HepG2 (cell line): Measurements from ENCODE around the gene HNF1B. TPM values are rescaled to one million over a fixed set of nuclear protein-coding genes. Genes with fewer than 3 reads are reported as not detected.

Experiments
- AGO1 ChIP-seq: fragments of 200-400 bp; formaldehyde crosslinking; IDR thresholded peaks from 2 replicates; pipeline ENCODE4 v1.6.1; 2017; ENCODE audit warnings: mild to moderate bottlenecking, low read depth, low read length, moderate library complexity; ENCODE audit not compliant: poor library complexity, severe bottlenecking
- ATF3 ChIP-seq: sonication (generic); formaldehyde crosslinking; IDR thresholded peaks from 2 replicates; pipeline ENCODE4 v1.4.0; 2020; ENCODE audit warnings: missing genetic modification reagents
- BATF2 ChIP-seq: sonication (generic); formaldehyde crosslinking; IDR thresholded peaks from 2 replicates; pipeline ENCODE4 v1.8.0; 2022; ENCODE audit warnings: mild to moderate bottlenecking, missing genetic modification reagents, moderate library complexity
- E2F1 ChIP-seq: sonication (generic); formaldehyde crosslinking; IDR thresholded peaks from 2 replicates; pipeline ENCODE4 v1.5.0; 2020; ENCODE audit warnings: missing genetic modification reagents
- GABPB1 ChIP-seq: IDR thresholded peaks from 2 replicates; pipeline ENCODE4 v1.6.1; 2016; ENCODE audit warnings: mild to moderate bottlenecking, missing genetic modification reagents, moderate library complexity, missing compliant biosample characterization
- HNF1A ChIP-seq, 2 experiments: sonication (generic) in 1 of 2; formaldehyde crosslinking in 1 of 2; IDR thresholded peaks; 2 replicates each; pipeline versions ENCODE4 v1.4.0 to v1.6.1; 2016 to 2020; ENCODE audit warnings: borderline replicate concordance in 1 of 2, low read depth in 1 of 2, mild to moderate bottlenecking in 1 of 2, missing genetic modification reagents in 1 of 2
- KDM5A ChIP-seq: fragments of 200-600 bp; sonication (generic); IDR thresholded peaks from 2 replicates; pipeline ENCODE4 v1.7.0; 2018; ENCODE audit warnings: antibody characterized with exemption, mild to moderate bottlenecking, low read length, borderline replicate concordance
- MEIS2 ChIP-seq: sonication (generic); formaldehyde crosslinking; IDR thresholded peaks from 2 replicates; pipeline ENCODE4 v1.9.0; 2021; ENCODE audit warnings: mild to moderate bottlenecking, missing genetic modification reagents
- NFE2L1 ChIP-seq: sonication (generic); formaldehyde crosslinking; IDR thresholded peaks from 2 replicates; pipeline ENCODE4 v1.4.0; 2020; ENCODE audit warnings: missing genetic modification reagents, mild to moderate bottlenecking, borderline replicate concordance
- NR2F2 ChIP-seq: IDR thresholded peaks from 2 replicates; pipeline ENCODE4 v1.6.1; 2012; ENCODE audit warnings: low read depth, inconsistent platforms, borderline replicate concordance
- ONECUT2 ChIP-seq: sonication (generic); formaldehyde crosslinking; IDR thresholded peaks from 2 replicates; pipeline ENCODE4 v1.4.0; 2020; ENCODE audit warnings: missing genetic modification reagents
- SKI ChIP-seq: fragments of 450-650 bp; IDR thresholded peaks from one replicate; pipeline ENCODE4 v1.6.1; 2018; ENCODE audit warnings: mild to moderate bottlenecking; ENCODE audit not compliant: partially characterized antibody
- SOX6 ChIP-seq, 2 experiments: fragments of 450-650 bp in 1 of 2; sonication (generic) in 1 of 2; formaldehyde crosslinking in 1 of 2; IDR thresholded peaks; 2 replicates each; pipeline versions ENCODE4 v1.4.0 to v1.6.1; 2017 to 2020; ENCODE audit warnings: antibody characterized with exemption in 1 of 2, mild to moderate bottlenecking in 1 of 2, missing genetic modification reagents in 1 of 2
- SP140L ChIP-seq: sonication (generic); formaldehyde crosslinking; IDR thresholded peaks from 2 replicates; pipeline ENCODE4 v1.4.0; 2020; ENCODE audit warnings: missing genetic modification reagents, borderline replicate concordance
- TERF1 ChIP-seq: sonication (generic); formaldehyde crosslinking; IDR thresholded peaks from 2 replicates; pipeline ENCODE4 v1.8.0; 2022; ENCODE audit warnings: mild to moderate bottlenecking, missing genetic modification reagents, moderate library complexity
- ZBTB2 ChIP-seq: sonication (generic); formaldehyde crosslinking; IDR thresholded peaks from 2 replicates; pipeline ENCODE4 v1.8.0; 2022; ENCODE audit warnings: low read depth, missing genetic modification reagents
- ZNF225 ChIP-seq: sonication (generic); formaldehyde crosslinking; IDR thresholded peaks from 2 replicates; pipeline ENCODE4 v1.4.0; 2020; ENCODE audit warnings: mild to moderate bottlenecking, missing genetic modification reagents
- ZNF670 ChIP-seq: sonication (generic); formaldehyde crosslinking; IDR thresholded peaks from 2 replicates; pipeline ENCODE4 v1.8.0; 2022; ENCODE audit warnings: mild to moderate bottlenecking, missing genetic modification reagents, borderline replicate concordance
- polyA plus RNA-seq, 8 experiments: library from polyadenylated mRNA; depleted of rRNA in 3 of 8; stranded (reverse) in 7 of 8; unstranded in 1 of 8; fragments of >200 nt; fragmentation: Illumina TruSeq in 4 of 8; extraction: Trizol in 4 of 8; gene quantifications; 2 replicates each; pipeline versions ENCODE4 v1.2.1 to v1.2.3, GENCODE V29; 2011 to 2016; ENCODE audit warnings: low read depth in 4 of 8, missing spikeins in 1 of 8, mixed read lengths in 1 of 8; ENCODE audit not compliant: insufficient read depth in 1 of 8
- total RNA-seq, 5 experiments: library from RNA; depleted of rRNA; stranded (reverse); fragments of >200 nt; fragmentation: Illumina TruSeq; extraction: Trizol; gene quantifications; 2 replicates each; pipeline ENCODE4 v1.2.3, GENCODE V29; 2016; ENCODE audit warnings: low read depth in 1 of 5

Gene HNF1B
- total and polyA plus RNA-seq, 2 of the 13 experiments (the other 11 are each of a cell fraction or from before 2014, with no cell fraction given): 1.9 to 5.3 TPM

GRCh38 chr17:37743875-37744632, 805 bp downstream of the HNF1B start (continued):
- no peak for TF ChIP-seq HNF1A (IDR thresholded peaks at IDR 0.05; ENCODE audit: low read depth)
- no peak for TF ChIP-seq HNF1A (CRISPR knock-in tag; IDR thresholded peaks at IDR 0.05; ENCODE audit: borderline replicate concordance)
- no peak for TF ChIP-seq ONECUT2 (CRISPR knock-in tag)
- TF ChIP-seq E2F1 (CRISPR knock-in tag): no peak
- TF ChIP-seq ATF3: no peak
- TF ChIP-seq NR2F2: 0 out of 2 replicates have a peak, but pooled peaks have one; percentile 5
- TF ChIP-seq AGO1: peak; percentile 74
- no peak for TF ChIP-seq TERF1 (CRISPR knock-in tag)
- no peak for TF ChIP-seq KDM5A
- TF ChIP-seq SOX6 (IDR thresholded peaks at IDR 0.05): no peak
- TF ChIP-seq SOX6 (CRISPR knock-in tag; IDR thresholded peaks at IDR 0.05): no peak
- TF ChIP-seq MEIS2 (CRISPR knock-in tag): peak; percentile 45; the same call in 1 of the 2 replicates
- TF ChIP-seq BATF2 (CRISPR knock-in tag): 0 out of 2 replicates have a peak, but pooled peaks have one; percentile 41
- TF ChIP-seq SP140L (CRISPR knock-in tag): no peak
- peak; percentile 29; the same call in 1 of the 2 replicates for TF ChIP-seq GABPB1 (CRISPR knock-in tag)
- TF ChIP-seq ZBTB2: no peak
- TF ChIP-seq NFE2L1 (CRISPR knock-in tag): no peak
- no peak for TF ChIP-seq ZNF225 (CRISPR knock-in tag)
- 0 out of 2 replicates have a peak, but pooled peaks have one; percentile 68 for TF ChIP-seq ZNF670 (CRISPR knock-in tag)
- no peak for TF ChIP-seq SKI
